Colonic mucosa (tissue), 4 donors: ENCODE data around the gene IMMT. TPM values are rescaled to one million over a fixed set of nuclear protein-coding genes. Genes with fewer than 3 reads are reported as not detected.
A peak's percentile ranks its signal among the peaks of the same experiment; 100 is the strongest.

Experiments
- DNase-seq: peaks from one replicate; pipeline ENCODE4 v3.0.0-alpha.2; 2020
- H3K27ac ChIP-seq: fragments of 200-600 bp; one replicate; pipeline ENCODE4 v1.8.0; 2021
- H3K27me3 ChIP-seq: fragments of 200-600 bp; one replicate; pipeline ENCODE4 v1.8.0; 2021
- H3K36me3 ChIP-seq: fragments of 200-600 bp; one replicate; pipeline ENCODE4 v1.8.0; 2021
- H3K4me1 ChIP-seq: fragments of 200-600 bp; one replicate; pipeline ENCODE4 v1.8.0; 2021; ENCODE audit warnings: mild to moderate bottlenecking
- H3K4me3 ChIP-seq: fragments of 200-600 bp; one replicate; pipeline ENCODE4 v1.8.0; 2021
- H3K9ac ChIP-seq, 2 donors: one replicate each; pipeline ENCODE4 v1.7.0; 2013; ENCODE audit warnings: control low read depth in 2 of 2, low read depth in 2 of 2, low read length in 2 of 2
- H3K9me3 ChIP-seq: fragments of 200-600 bp; one replicate; pipeline ENCODE4 v1.8.0; 2021
- intact Hi-C: fragments of 100-400 bp; cut with DNase I; formaldehyde crosslinking; loops from one replicate; pipeline ENCODE4 v1.14.1; 2022
- total RNA-seq, 2 donors: library from RNA; stranded (reverse); fragmentation: NEBNext Ultra II Directional in 1 of 2; extraction: Animal tissue kit (Norgen Biotek cat#: 25700) in 1 of 2; gene quantifications; one replicate each; pipeline ENCODE4 v1.2.1, GENCODE V29; 2021
- TF ChIP-seq, protein P1 (sequence below): fragments of 200-600 bp; IDR thresholded peaks from one replicate; pipeline ENCODE4 v1.8.0; 2022; ENCODE audit warnings: antibody characterized with exemption, mild to moderate bottlenecking
- donor health status: healthy.
- donor health status: DM: no; HTN: no; CAD: no.
- donor health status: DM: no; HTN: no; CAD: no.

Gene IMMT
- total RNA-seq, 2 donors from 2014 or later: 125 to 127 TPM

DNA sequence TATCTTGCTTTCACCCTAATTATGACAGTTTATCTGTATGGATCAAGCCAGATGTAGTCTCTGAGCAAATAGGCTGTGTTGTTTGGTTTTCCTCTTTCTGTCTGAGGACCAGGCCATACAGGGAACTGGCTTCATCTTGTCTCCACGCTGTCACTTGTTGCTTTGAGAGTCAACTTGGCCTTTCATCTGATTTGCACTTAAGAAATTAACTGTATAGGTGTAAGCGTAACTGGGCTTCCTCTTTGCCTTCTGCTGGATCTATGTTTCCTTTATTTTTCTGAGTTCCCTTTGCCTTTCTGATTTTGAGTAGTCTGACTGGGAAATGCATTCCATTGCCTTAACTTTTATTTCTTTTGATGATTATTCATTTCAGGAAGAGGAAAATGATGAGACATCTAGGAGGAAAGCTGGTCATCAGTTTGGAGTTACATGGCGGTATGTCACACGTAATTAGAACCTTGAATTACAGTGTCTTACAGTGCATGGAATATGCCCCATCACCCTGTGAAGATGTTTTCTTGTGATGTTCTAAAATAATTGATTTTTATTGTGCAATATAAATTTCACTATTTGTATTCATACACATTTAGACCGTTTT, 71.8 kb downstream of the IMMT start:
- intact Hi-C loops: no loop called here
- TF ChIP-seq, protein P1, sequence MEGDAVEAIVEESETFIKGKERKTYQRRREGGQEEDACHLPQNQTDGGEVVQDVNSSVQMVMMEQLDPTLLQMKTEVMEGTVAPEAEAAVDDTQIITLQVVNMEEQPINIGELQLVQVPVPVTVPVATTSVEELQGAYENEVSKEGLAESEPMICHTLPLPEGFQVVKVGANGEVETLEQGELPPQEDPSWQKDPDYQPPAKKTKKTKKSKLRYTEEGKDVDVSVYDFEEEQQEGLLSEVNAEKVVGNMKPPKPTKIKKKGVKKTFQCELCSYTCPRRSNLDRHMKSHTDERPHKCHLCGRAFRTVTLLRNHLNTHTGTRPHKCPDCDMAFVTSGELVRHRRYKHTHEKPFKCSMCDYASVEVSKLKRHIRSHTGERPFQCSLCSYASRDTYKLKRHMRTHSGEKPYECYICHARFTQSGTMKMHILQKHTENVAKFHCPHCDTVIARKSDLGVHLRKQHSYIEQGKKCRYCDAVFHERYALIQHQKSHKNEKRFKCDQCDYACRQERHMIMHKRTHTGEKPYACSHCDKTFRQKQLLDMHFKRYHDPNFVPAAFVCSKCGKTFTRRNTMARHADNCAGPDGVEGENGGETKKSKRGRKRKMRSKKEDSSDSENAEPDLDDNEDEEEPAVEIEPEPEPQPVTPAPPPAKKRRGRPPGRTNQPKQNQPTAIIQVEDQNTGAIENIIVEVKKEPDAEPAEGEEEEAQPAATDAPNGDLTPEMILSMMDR: no peak
- Histone ChIP-seq H3K9ac (no peak overlapping the region), H3K9me3 (no peaks in the 10 kb centered on the region), H3K27me3 (no peaks in the 10 kb centered on the region), H3K4me3 (no peak overlapping the region), H3K4me1 (no peaks in the 10 kb centered on the region), H3K36me3 (peaks cover 44% of the 10 kb centered on the region), H3K27ac (no peak overlapping the region)
- no peak for DNase-seq

DNA sequence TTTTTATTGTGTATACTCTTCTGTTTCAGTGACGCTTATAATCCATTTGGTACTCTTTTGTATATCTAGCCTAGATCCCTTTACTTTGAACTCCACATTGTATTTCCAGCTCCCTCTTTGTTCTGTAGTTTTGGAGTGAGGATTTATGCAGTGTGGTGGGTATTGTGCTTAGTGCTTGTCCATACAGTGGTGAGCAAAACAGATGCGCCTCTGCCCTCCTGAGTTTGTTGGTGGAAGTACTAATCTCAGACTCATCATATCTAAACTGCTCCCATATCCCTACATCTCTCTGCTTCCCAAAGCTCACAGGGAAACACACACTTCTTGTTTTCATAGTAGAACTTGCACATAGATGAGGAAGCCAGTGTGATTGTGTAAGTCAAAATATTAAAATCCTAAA, 77.1 kb downstream of the IMMT start:
- Histone ChIP-seq H3K9ac (no peak overlapping the region), H3K27ac (no peak overlapping the region), H3K4me1 (no peaks in the 10 kb centered on the region), H3K4me3 (no peak overlapping the region), H3K36me3 (peaks cover 44% of the 10 kb centered on the region), H3K9me3 (no peaks in the 10 kb centered on the region), H3K27me3 (no peaks in the 10 kb centered on the region)
- intact Hi-C loops: no loop called here
- TF ChIP-seq, protein P1: no peak
- no peak for DNase-seq

DNA sequence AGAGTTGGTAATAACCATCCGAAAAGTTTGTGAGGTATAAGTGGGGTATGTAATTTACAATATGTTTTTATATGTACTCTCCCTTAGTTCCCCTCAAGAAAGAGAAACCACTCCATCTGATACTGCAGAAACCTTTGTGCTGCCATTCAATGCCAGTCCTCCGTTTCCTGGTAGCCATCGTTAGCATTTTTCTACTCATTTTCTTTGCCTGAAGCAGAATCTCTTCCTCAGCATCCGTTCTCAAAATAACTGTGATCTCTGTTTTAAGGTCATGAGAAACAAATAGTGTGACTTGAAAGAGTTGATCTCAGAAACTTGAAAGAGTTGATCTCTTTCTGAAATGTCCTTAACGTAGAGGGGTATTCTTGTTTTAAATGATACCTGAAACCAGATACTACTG, 88.2 kb downstream of the IMMT start:
- TF ChIP-seq, protein P1: no peak
- H3K9me3 ChIP-seq: no peaks in the 10 kb centered on the region
- H3K4me3 ChIP-seq: peak overlapping the region; percentile 90
- intact Hi-C loops: no loop called here
- H3K36me3 ChIP-seq: no peaks in the 10 kb centered on the region
- peaks cover 3% of the 10 kb centered on the region for H3K4me1 ChIP-seq
- DNase-seq: no peak
- H3K27me3 ChIP-seq: no peaks in the 10 kb centered on the region
- peak overlapping the region; percentile 67 to 86 for H3K9ac ChIP-seq
- H3K27ac ChIP-seq: no peak overlapping the region

GRCh38 chr2:86105969-86106945, 89.0 kb downstream of the IMMT start, which contains the start of gene PTCD3:
Gene PTCD3, plus strand, starts transcription at chr2:86106235. Its CDS starts 13 bp downstream, at chr2:86106248.
- H3K9ac ChIP-seq: peak within 1 kb of the TSS; percentile 67 to 86
- DNase-seq: peak; percentile 96
- intact Hi-C loops: no loop called here
- TF ChIP-seq, protein P1: no peak
- no peaks in the 10 kb centered on the region for H3K9me3 ChIP-seq
- H3K27ac ChIP-seq: peak within 1 kb of the TSS; percentile 35
- H3K36me3 ChIP-seq: no peaks in the 10 kb centered on the region
- no peaks in the 10 kb centered on the region for H3K27me3 ChIP-seq
- peak within 1 kb of the TSS; percentile 90 for H3K4me3 ChIP-seq
- peaks cover 3% of the 10 kb centered on the region for H3K4me1 ChIP-seq

GRCh38 chr2:86105252-86105968, 89.9 kb downstream of the IMMT start, which contains the start of gene POLR1A:
Gene POLR1A, minus strand, starts transcription at chr2:86105886. Its CDS starts 110 bp downstream, at chr2:86105776.
- intact Hi-C loops: no loop called here
- TF ChIP-seq, protein P1: no peak

More at GRCh38 chr2:86105252-86105968, 89.9 kb downstream of the IMMT start, which contains the start of gene POLR1A:
- peak within 1 kb of the TSS; percentile 67 to 86 for H3K9ac ChIP-seq
- H3K4me3 ChIP-seq: peak within 1 kb of the TSS; percentile 90
- H3K36me3 ChIP-seq: no peaks in the 10 kb centered on the region
- H3K27ac ChIP-seq: peak within 1 kb of the TSS; percentile 35
- no peaks in the 10 kb centered on the region for H3K27me3 ChIP-seq
- peak; percentile 91 for DNase-seq
- H3K9me3 ChIP-seq: no peaks in the 10 kb centered on the region
- H3K4me1 ChIP-seq: peaks cover 3% of the 10 kb centered on the region
